ENCODE data around the gene MAP2K3. TPM values are rescaled to one million over a fixed set of nuclear protein-coding genes. Genes with fewer than 3 reads are reported as not detected.
"Not testable (repeated sequence)": the region's sequence is repeated elsewhere in the genome, so short reads cannot be mapped to it uniquely, and the experiment has no call there.

The MAP2K3 gene
- total and polyA plus RNA-seq, 2 donors (not counting 1 experiment from before 2014, with no cell fraction given) = 23.8 to 80.9 TPM

- not testable (repeated sequence) for H3K27me3 ChIP-seq (ENCODE audit: control insufficient read depth, insufficient read depth, low read length); H3K9me3 ChIP-seq (ENCODE audit: control insufficient read depth, insufficient read depth, low read depth, low read length); H3K4me1 ChIP-seq (ENCODE audit: control insufficient read depth, extremely low read depth, insufficient read depth, low read length); H3K4me3 ChIP-seq (replicated peaks in 1 of 4; ENCODE audit: control extremely low read depth in 1 of 4, insufficient read depth in 1 of 4, low read depth in 3 of 4, low read length in 4 of 4); H3K4me2 ChIP-seq (ENCODE audit: extremely low read depth, insufficient read depth, low read length); H2AFZ ChIP-seq (ENCODE audit: low read length); H3K27ac ChIP-seq (ENCODE audit: insufficient read depth, low read length); H4K20me1 ChIP-seq (ENCODE audit: control insufficient read depth, extremely low read depth, insufficient read depth, low read length); H3K79me2 ChIP-seq (ENCODE audit: control insufficient read depth, insufficient read depth, low read length); DNase-seq (ENCODE audit: low read depth in 2 of 2); H3K9ac ChIP-seq (ENCODE audit: insufficient read depth, low read length); H3K36me3 ChIP-seq (ENCODE audit: control insufficient read depth, insufficient read depth, low read length)
These were observed 30.9 kb downstream of the MAP2K3 start for GRCh38 chr17:21315246-21316000.

GRCh38 chr17:21316212-21316886 lies 31.8 kb downstream of the MAP2K3 start:
- H3K9me3 ChIP-seq (ENCODE audit: control insufficient read depth, insufficient read depth, low read depth, low read length); H3K27ac ChIP-seq (ENCODE audit: insufficient read depth, low read length); DNase-seq (ENCODE audit: low read depth in 2 of 2); H3K4me3 ChIP-seq (replicated peaks in 1 of 4; ENCODE audit: control extremely low read depth in 1 of 4, insufficient read depth in 1 of 4, low read depth in 3 of 4, low read length in 4 of 4); H3K36me3 ChIP-seq (ENCODE audit: control insufficient read depth, insufficient read depth, low read length); H3K9ac ChIP-seq (ENCODE audit: insufficient read depth, low read length); H3K4me1 ChIP-seq (ENCODE audit: control insufficient read depth, extremely low read depth, insufficient read depth, low read length); H2AFZ ChIP-seq (ENCODE audit: low read length); H3K4me2 ChIP-seq (ENCODE audit: extremely low read depth, insufficient read depth, low read length); H4K20me1 ChIP-seq (ENCODE audit: control insufficient read depth, extremely low read depth, insufficient read depth, low read length); H3K79me2 ChIP-seq (ENCODE audit: control insufficient read depth, insufficient read depth, low read length); H3K27me3 ChIP-seq (ENCODE audit: control insufficient read depth, insufficient read depth, low read length): not testable (repeated sequence)

GRCh38 chr17:21316887-21317500 lies 32.5 kb downstream of the MAP2K3 start:
- not testable (repeated sequence) for H4K20me1 ChIP-seq (ENCODE audit: control insufficient read depth, extremely low read depth, insufficient read depth, low read length); H3K36me3 ChIP-seq (ENCODE audit: control insufficient read depth, insufficient read depth, low read length); H2AFZ ChIP-seq (ENCODE audit: low read length); H3K27ac ChIP-seq (ENCODE audit: insufficient read depth, low read length); H3K4me1 ChIP-seq (ENCODE audit: control insufficient read depth, extremely low read depth, insufficient read depth, low read length); H3K9ac ChIP-seq (ENCODE audit: insufficient read depth, low read length); H3K79me2 ChIP-seq (ENCODE audit: control insufficient read depth, insufficient read depth, low read length); H3K27me3 ChIP-seq (ENCODE audit: control insufficient read depth, insufficient read depth, low read length); H3K9me3 ChIP-seq (ENCODE audit: control insufficient read depth, insufficient read depth, low read depth, low read length); H3K4me3 ChIP-seq (replicated peaks in 1 of 4; ENCODE audit: control extremely low read depth in 1 of 4, insufficient read depth in 1 of 4, low read depth in 3 of 4, low read length in 4 of 4)
- DNase-seq (ENCODE audit: low read depth in 2 of 2) = peak; percentile 35 to 40
- peak overlapping the region; percentile 15 for H3K4me2 ChIP-seq (ENCODE audit: extremely low read depth, insufficient read depth, low read length)

GRCh38 chr17:21317821-21318220 lies 33.3 kb downstream of the MAP2K3 start:
- not testable (repeated sequence) for H3K9ac ChIP-seq (ENCODE audit: insufficient read depth, low read length); DNase-seq (ENCODE audit: low read depth in 2 of 2); H3K36me3 ChIP-seq (ENCODE audit: control insufficient read depth, insufficient read depth, low read length); H3K9me3 ChIP-seq (ENCODE audit: control insufficient read depth, insufficient read depth, low read depth, low read length); H3K4me1 ChIP-seq (ENCODE audit: control insufficient read depth, extremely low read depth, insufficient read depth, low read length); H3K27ac ChIP-seq (ENCODE audit: insufficient read depth, low read length); H3K4me3 ChIP-seq (replicated peaks in 1 of 4; ENCODE audit: control extremely low read depth in 1 of 4, insufficient read depth in 1 of 4, low read depth in 3 of 4, low read length in 4 of 4); H4K20me1 ChIP-seq (ENCODE audit: control insufficient read depth, extremely low read depth, insufficient read depth, low read length); H3K4me2 ChIP-seq (ENCODE audit: extremely low read depth, insufficient read depth, low read length); H3K27me3 ChIP-seq (ENCODE audit: control insufficient read depth, insufficient read depth, low read length); H2AFZ ChIP-seq (ENCODE audit: low read length); H3K79me2 ChIP-seq (ENCODE audit: control insufficient read depth, insufficient read depth, low read length)
